Measurements from ENCODE around the gene PAN2. TPM values are rescaled to one million over a fixed set of nuclear protein-coding genes. Genes with fewer than 3 reads are reported as not detected.
"Not testable (repeated sequence)": the region's sequence is repeated elsewhere in the genome, so short reads cannot be mapped to it uniquely, and the experiment has no call there.

The PAN2 gene
- total RNA-seq, 1 donor from 2014 or later, result 21.4 TPM

DNA sequence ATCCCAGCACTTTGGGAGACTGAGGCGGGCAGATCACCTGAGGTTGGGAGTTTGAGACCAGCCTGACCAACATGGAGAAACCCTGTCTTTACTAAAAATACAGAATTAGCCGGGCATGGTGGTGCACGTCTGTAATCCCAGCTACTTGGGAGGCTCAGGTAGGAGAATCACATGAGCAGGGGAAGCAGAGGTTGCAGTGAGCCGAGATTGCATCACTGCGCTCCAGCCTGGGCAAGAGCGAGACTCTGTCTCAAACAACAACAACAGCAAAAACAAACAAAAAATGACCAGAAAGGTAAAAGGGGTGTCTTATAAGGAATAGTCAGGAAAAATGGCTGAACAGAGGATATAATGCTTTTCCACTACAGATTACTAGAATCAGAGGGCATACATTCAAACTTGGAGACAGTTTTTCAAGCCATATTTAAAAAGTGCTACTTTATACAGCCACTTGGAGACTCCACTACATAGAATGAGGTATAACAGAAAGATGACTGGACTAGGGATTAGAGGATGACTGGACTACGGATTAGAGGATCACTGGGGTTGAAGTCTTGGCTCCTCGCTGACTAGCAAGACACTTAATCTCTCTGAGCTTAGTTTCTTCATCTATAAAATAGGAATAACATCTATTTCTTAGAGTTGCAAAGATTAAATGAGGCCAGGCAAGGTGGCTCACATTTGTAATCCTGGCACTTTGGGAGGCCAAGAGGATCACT is 28.8 kb downstream of the PAN2 start:
- ATAC-seq, result no peak

DNA sequence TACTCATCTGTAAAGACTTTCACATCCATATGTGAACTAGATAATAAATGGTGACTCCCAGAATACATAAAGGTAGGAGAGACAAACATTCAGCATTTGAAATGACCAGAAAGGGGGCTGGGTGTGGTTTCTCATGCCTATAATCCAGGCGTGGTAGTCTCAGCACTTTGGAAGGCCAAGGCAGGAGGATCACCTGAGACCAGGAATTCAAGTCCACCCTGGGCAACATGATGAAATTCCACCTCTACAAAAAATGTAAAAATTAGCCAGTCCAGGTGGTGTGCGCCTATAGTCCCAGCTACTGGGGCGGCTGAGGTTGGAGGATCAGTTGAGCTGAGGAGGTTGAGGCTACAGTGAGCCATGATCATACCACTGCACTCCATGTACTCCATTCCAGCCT is 29.5 kb downstream of the PAN2 start:
- ATAC-seq, result no peak

DNA sequence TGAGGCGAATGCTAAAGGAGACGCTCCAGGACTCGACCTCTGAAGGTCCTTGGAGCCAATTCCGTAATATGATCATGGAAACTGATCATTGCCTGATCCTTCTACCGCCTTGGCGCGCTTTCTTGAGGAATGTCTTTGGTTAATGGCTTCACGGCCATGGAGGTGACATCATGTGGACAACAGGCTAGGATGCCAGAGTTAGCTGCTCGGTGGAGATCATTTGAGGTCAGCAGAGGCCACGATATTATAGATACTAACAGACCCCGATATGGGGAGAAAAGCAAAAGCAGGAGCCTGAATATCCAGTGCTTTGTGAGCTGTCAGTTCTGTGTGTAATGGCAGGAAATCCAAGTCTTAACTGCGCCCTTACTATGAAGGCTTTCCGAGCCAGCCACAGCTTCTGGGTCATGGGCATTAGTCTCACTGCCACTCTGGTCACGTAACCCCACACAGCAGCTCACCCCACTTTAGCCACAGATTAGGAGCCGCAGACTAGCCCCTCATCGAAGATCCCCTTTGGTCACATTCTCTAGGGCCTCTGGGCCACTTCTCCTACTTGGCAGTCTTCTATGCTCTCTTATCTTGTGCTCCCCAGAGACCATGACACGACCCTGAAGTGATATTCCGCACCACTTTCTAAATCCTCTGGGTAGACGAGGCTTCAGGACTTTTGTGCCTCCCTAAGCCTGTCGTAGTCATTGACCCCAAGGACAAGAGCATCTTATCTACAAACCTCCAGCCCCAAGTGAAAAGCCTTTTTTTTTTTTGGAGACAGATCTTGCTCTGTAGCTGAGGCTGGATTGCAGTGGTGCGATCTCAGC is 32.9 kb downstream of the PAN2 start:
- ATAC-seq, result peak; percentile 1

DNA sequence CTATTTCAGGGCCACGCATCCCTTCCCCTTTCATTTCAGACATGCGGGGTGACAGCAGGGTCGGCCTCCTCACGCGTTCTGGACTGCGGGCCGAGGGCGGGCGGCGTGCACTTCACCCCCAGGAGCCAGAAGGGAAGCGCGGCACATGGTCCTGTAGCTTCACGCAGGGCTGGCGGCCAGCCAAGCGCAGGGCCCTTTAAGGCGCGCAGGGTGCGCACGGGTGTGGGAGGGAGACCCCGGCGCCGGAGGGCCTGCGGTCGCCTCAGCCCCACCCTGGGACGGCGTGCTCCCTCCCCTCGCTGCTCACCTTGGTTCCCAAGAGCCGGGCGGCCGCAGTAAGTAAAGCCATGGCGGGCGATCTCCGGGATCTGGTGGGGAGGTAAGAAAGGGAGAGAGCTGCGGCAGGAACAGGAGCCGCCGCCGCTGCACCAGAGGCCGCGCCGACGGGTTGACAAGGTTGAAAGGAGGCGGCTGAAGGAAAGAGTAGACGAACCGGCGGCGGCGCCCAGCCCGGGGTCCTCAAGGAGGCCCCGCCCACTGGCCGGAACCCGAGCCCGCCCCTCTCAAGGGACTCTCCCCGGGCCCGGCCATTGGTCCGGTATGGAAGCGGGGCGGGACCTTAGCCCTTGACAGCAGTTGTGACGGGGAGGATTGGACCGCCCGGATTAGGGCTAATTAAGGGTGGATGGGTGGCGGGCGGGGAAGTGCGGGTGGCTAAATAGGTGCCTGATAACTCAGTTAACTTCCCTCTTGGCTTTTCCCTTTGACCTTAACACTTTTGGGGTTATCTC is 33.8 kb downstream of the PAN2 start, which contains the start of gene CS:
Gene CS, minus strand, starts transcription at position 478 of the 791 bp plus-strand sequence. Its CDS starts 129 bp downstream, at position 349.
- ATAC-seq, result peak; percentile 99

DNA sequence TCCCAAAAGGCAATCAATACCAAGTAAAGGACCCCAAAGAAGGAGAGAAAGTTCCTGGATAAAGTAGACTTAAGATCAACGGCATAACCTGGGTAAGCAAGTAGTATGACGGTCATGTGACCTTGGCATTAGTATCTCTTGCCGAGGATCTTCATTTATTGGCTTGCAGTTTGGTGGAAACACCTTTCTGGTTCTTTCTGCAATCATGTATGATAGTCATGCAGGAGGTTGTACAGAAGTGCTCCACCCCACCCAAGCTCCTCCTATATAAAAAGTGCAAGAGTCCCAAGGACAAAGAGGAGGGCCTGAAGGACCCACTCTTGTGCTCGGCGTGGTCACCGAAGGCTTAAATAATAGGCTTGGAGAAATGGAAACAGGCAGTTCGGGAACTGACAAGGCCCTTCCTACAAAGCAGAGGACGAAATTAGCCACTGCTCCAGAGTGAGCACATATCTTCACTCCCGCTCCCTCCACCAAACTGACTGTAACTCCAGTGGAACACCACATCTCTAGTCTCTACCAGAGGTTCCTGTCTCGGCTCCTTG is 34.4 kb downstream of the PAN2 start:
- ATAC-seq, result peak; percentile 44

DNA sequence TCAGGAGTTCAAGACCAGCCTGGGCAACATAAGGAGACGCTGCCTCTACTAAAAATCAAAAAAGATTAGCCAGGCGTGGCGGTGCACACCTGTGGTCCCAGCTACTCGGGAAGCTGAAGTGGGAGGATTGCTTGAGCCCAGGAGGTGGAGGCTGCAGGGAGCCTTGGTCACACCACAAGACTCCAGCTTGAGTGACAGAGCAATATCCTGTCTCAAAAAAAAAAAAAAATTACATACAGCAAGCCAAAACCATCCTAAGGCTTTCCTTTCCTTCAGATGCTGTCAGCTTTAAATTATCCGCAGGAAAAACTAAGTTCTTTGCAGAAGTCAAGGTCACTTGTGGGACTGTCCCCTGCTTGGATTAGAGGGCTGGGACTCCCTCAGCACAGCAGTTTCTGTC is 35.0 kb downstream of the PAN2 start:
- ATAC-seq, result no peak

DNA sequence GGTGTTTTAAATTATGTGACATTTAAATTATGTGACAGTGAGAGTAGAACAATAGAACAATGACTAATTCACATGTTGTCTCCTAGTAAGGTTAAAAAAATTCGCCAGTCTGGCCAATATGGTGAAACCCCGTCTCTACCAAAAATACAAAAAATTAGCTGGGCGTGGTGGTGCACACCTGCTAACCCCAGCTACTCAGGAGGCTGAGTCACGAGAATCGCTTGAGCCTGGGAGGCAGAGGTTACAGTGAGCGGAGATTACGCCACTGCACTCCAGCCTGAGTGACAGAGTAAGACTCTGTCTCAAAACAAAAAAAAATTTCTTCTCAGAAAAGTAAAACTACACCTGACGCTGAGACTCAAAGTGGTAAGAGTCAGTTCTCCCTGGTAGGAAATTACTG is 36.4 kb downstream of the PAN2 start:
- ATAC-seq, result no peak

DNA sequence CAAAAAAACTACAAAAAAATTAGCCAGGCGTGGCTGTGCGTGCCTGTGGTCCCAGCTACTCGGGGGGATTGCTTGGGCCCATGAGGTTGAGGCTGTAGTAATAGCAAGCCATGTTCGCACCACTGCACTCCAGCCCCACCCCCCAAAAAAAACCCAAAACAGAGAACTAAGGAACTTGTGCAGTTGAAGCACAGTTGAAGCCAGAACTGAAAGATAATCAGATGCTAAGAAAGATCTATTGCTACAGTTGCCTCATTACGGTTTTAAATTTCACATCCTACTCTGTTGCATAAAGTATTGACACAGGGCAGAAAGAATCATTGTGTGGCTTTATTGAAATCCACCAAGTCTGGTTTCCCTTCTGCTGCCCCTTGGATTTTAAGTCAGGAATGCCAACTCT is 37.5 kb downstream of the PAN2 start:
- no peak for ATAC-seq

DNA sequence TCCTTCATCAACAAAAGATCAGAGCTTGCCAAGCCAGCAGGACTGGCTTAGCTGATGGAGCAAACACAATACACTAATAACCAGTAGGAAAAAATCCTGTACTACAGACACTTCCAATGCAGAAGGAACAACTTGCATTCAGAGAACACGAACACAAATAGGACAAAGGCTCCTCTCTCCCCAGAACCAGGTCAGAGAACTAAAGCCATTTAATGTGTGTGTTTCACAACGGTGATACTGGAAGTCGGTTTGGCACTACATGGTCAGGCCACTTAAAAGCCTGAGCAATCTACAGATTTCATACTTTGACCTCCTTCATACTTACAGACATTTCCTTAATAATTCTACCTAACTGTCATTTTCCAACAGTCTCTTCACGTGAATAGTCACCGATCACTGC is 40.0 kb downstream of the PAN2 start:
- ATAC-seq, result no peak

DNA sequence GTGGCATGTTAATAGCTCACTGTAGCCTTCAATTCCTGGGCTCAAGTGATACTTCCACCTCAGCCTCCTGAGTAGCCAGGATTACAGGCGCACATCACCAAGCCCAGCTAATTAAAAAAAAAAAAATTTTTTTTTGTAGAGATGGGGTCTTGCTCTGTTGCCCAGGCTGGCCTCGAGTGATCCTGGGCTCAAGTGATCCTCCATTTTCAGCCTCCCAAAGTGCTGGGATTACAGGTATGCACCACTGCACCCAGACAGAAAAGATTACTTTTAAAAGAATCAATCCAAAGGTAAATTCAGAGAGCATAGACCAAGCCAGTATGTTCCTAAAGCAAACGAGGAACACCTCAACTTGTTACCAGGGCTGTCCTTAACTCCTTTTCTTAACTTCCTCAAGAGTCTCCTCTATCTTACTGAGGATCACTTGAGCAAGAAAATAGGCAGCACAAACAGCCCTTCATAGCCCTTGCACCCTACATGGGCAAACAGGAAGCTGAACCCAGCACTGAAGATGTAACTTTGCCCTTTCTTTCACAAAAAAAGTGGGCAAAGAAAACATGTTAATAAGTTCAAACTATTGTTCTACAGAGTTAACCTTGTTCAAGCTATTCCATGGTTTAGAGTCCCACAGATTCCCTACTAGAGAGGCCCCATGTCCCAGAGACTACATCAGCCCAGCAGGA is 45.0 kb downstream of the PAN2 start:
- ATAC-seq, result no peak

DNA sequence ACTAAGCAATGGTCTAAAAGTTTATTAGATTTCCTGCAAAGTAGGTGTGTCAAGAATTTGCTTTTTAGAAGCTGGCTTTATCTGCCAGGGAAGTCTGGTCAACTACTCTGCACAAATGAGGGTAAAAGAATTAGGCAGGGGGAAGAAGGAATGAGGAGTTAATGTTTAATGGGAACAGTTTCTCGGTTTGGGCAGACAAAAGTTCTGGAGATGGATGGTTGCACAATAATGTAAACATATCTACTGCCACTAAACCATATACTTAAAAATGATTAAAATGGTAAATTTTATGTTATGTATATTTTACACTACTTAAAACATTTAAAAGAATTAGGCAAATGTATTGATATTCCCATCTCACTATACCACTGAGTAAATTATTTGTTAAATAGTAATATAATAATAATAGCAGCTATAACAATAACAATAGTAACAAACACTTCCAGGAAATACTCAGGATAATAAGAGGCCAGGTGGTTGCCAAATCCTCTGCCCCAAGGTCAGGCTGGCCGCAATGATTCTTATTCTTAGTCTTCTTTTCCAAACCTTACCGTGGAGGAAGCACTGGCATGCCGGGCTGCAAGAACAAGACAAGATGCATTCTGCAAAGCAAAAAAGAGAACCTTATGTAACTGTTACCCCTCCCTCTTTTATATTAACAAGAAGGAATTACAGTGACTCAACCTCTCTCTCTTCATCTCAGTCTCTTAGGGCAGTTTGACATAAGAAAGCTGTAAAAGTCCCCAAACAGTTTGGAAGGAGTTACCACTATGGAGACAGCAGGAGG is 47.6 kb downstream of the PAN2 start:
- no peak for ATAC-seq

DNA sequence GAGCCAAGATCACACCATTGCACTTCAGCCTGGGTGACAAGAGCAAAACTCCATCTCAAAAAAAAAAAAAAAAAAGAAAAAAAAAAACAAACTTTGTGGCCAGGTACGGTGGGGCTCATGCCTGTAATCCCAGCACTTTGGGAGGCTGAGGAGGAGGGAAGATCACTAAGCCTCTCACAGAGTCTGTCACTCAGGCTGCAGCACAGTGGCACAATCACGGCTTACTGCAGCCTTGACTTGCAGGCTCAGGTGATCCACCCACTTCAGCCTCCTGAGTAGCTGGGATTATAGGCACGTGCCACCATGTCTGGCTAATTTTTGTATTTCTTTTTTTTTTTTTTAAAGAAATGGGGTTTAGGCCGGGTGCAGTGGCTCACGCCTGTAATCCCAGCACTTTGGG is 49.5 kb downstream of the PAN2 start:
- not testable (repeated sequence) for ATAC-seq

DNA sequence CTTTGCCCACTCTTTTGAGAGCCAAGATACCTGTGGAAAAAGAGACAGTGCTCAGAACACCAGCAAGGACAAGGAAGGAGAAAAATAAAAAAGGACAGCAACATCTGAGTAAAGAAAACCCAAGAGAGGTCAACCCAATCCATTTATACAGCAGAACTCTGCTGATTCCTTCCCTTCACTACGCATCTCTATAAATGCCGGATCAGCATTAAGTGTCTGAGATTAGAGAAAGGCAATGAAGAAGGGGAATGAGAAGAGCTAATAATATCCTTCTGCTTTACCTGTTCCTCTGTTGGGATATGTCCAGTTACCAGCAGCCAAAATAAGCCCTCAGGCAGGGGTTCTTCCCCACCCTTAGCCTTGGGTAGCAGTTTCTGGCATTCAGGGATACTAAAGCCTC is 51.2 kb downstream of the PAN2 start:
- no peak for ATAC-seq

DNA sequence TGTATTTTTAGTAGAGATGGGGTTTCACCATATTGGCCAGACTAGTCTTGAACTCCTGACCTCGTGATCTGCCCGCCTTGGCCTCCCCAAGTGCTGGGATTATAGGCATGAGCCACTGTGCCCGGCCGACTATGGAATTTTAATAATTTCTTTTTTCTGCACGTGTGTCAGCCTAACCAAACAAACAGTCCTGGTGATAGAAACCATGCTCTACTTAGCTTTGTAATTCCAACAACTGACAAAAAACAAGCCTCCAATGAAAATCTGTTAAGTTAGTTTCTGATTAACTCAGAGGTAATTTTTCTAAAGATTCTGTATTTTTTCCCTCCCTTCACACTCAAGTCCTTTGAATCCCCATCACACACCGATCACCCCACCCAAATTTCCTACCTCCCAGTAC is 51.8 kb downstream of the PAN2 start:
- no peak for ATAC-seq

DNA sequence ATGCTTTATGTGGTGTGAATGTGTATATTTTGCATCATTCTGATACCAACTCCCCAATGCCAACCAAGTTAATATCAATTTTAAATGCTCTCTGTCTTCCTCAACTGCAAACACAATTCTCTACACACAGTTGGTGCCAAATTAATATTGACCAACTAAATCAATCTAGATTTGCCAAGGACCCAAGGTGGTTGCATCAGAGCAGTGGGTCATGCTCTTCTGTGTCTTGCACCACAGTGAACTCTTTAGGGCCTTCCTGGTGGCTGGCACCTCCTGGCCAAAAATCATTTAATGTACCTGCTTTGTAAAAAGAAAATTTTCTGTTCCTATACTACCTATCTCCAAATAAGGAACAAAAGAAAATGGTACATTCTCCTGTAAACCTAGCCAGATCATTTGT is 53.0 kb downstream of the PAN2 start:
- ATAC-seq, result no peak

DNA sequence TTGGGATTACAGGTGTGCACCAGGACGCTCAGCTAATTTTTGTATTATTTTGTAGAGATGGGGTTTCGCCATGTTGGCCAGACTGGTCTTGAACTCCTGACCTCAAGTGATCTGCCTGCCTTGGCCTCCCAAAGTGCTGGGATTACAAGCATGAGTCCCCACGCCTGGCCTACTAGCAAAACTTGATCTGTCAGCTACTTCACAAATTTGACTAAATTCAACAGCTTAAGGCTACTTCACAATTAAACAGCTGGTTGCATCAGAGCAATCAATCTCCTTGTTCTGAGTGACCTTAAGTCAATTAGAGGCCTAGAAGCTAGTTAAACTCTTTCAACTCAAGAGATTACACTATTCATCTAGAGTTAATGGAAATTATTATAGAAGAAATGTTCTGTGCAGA is 54.9 kb downstream of the PAN2 start:
- peak; percentile 62 for ATAC-seq

DNA sequence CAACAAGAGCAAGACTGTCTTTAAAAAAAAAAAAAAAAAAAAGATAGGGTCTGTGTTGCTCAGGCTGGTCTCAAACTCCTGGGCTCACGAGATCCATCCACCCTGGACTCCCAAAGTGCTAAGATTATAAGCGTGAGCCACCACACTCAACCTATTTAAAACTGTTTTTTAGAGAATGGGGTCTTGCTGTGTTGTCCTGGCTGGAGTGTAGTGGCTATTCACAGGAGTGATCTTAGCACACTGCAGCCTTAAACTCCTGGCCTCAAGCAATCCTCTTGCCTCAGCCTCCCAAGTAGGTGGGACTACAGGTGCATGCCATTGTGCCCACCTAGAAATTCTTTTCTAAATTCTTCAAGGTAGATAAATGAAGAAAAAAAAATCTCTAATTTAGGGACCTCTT is 59.5 kb downstream of the PAN2 start:
- no peak for ATAC-seq

DNA sequence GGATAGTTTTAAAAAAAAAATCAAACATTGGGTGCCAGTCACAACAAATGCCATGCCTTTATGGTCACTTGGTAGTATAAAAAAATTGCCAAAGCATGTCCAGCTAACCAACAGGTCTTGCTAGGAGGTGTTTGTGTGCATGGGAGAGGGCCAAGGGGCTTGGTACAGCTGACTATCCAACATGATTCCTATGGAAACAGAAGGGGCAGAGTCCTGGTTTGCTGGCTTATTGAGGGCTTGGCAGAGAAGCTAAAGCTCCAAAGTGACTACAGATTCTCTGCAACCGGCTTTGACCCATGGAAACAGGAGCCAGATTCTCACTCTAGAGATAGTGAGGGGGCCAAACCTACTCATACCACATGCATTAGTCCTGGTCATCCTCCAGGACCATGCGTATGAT is 61.3 kb downstream of the PAN2 start:
- ATAC-seq, result not testable (repeated sequence)

DNA sequence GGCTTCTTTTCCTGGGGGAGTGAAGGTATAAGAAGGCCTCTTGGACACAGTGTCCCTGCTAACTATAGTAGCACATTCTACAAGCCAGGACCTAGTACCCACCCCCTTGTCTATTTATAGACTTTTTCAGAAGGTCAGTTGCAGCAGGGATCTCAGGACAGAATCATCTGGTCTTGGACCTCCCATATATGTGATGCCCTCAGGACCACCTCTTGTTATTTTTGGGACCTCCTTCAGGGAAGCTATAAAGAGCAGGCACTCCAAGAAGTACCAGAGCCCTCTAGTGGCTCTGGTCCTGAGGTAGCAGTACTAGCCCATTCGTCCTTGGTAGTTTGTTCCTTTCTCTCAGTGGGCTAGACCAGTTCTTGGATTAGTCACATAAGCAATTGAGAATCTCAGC is 62.8 kb downstream of the PAN2 start:
- peak; percentile 17 for ATAC-seq

DNA sequence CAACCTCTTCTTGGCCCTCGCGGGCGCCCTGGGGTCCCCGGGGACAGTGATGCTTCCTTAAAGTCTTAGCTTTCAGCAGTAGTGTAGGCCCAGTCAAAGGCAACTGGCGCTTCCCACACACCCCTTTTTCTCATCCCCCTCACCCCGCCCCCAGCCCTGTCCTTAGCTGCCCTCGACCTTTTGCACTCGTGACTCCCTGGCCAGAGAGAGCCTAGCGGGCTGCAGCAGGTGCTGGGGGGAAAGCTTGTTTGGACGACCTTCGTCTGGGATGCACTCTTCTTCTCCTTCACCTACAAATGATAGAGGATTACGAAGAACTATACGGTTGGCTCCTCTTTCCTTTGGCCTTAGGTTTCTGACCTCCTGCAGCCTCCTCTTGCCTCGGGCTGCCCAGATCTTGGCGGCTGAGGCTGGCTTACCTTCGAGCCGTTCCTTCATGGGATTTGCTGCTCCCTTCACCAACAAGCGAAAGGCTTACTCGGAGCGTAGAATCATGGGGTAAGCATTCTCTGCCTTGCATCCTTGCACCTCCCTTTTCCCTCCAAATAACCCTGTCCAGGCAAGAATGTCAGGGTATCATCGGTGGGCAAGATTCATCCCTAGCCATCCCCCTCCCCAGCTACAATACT is 66.2 kb downstream of the PAN2 start:
- peak; percentile 9 for ATAC-seq

Data from esophagus mucosa (tissue), 1 donor.